ENCODE data around the gene IDH3G.

- TF ChIP-seq E2F6 (IDR thresholded peaks at IDR 0.05), result no peak
- TF ChIP-seq BCL11A (IDR thresholded peaks at IDR 0.05; ENCODE audit: low read depth in 2 of 2, low read length in 2 of 2), result no peak
- no peak for TF ChIP-seq JUND (IDR thresholded peaks at IDR 0.05; ENCODE audit: low read length)
- TF ChIP-seq POLR2A (IDR thresholded peaks at IDR 0.05; ENCODE audit: control extremely low read depth in 1 of 2, low read depth in 2 of 2, low read length in 2 of 2), result no peak
Observed at GRCh38 chrX:153821066-153821465, 26.9 kb upstream of the IDH3G start.

Measured in H1 (cell line).